ENCODE measurements around the gene EEIG2. TPM values are rescaled to one million over a fixed set of nuclear protein-coding genes. Genes with fewer than 3 reads are reported as not detected.

EEIG2 gene
- total RNA-seq, 3 donors from 2014 or later: 10.2 to 31.3 (median 18.4) TPM

DNA sequence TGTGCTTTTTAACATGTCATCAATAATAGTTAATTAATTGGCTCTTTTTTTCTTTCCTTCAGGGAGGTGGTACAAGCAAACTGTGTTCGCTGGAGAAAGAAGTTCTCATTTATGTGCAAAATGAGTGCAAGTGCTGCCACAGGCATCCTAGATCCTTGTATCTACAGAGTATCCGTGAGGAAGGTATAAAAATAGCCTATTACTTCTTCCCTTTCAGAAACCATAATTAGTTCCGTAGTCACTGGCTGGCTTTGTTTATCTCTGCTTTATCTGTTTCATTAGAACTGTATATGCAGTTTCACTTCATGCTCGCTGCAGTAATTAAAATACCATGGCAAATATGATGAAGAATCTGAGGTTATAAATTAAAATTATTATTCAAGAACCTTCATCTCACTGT lies 40.6 kb downstream of the EEIG2 start:
- no peaks in the 10 kb centered on the region for H3K4me1 ChIP-seq
- no peak for TF ChIP-seq POLR2AphosphoS5 (IDR thresholded peaks at IDR 0.05)
- TF ChIP-seq, protein P1, sequence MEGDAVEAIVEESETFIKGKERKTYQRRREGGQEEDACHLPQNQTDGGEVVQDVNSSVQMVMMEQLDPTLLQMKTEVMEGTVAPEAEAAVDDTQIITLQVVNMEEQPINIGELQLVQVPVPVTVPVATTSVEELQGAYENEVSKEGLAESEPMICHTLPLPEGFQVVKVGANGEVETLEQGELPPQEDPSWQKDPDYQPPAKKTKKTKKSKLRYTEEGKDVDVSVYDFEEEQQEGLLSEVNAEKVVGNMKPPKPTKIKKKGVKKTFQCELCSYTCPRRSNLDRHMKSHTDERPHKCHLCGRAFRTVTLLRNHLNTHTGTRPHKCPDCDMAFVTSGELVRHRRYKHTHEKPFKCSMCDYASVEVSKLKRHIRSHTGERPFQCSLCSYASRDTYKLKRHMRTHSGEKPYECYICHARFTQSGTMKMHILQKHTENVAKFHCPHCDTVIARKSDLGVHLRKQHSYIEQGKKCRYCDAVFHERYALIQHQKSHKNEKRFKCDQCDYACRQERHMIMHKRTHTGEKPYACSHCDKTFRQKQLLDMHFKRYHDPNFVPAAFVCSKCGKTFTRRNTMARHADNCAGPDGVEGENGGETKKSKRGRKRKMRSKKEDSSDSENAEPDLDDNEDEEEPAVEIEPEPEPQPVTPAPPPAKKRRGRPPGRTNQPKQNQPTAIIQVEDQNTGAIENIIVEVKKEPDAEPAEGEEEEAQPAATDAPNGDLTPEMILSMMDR (IDR thresholded peaks at IDR 0.05): no peak
- TF ChIP-seq POLR2A (IDR thresholded peaks at IDR 0.05): no peak
- no peaks in the 10 kb centered on the region for H3K9me3 ChIP-seq
- no peaks in the 10 kb centered on the region for H3K27me3 ChIP-seq
- no peak for DNase-seq (ENCODE audit: low spot score in 2 of 2)
- intact Hi-C loops (cut with DNase I; ENCODE audit: low total_unique reads): no loop called here
- no peaks in the 10 kb centered on the region for H3K36me3 ChIP-seq
- H3K4me3 ChIP-seq: no peak overlapping the region
- no peak overlapping the region for H3K27ac ChIP-seq

DNA sequence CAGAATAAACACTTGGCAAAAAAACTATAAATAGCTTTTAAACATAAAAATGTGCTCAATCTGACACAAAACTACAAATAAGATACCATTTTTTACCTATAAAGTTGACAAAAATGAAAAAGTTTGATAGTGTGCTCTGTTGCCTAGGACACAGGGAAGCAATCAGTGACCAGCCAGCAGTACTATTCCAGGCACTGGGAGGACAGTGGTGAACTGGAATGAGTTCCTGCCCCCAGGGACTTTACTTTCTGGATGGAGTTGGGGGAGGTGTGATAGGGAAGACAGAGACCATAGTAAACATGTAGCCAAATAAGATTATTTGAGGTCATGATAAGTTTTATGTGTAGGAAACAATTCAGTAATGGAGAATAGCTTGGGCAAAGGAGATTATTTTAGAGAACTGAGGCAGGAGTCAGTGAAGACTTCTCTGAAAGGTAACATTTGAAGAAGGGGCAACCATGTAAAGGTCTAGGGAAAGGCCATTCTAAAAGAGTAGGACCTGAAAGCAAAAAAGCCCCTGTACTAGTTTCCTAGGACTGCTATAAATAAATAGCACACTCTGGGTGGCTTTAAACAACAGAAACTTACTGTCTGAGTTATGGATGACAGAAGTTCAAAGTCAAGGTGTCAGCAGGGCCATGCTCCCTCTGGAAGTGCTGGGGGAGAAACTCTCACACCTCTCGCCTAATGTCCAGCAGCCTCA lies 42.0 kb downstream of the EEIG2 start:
- intact Hi-C loops (cut with DNase I; ENCODE audit: low total_unique reads): no loop called here
- H3K4me3 ChIP-seq: no peak overlapping the region
- DNase-seq (ENCODE audit: low spot score in 2 of 2): no peak
- H3K27ac ChIP-seq: no peak overlapping the region
- H3K27me3 ChIP-seq: no peaks in the 10 kb centered on the region
- TF ChIP-seq, protein P1 (IDR thresholded peaks at IDR 0.05): no peak
- TF ChIP-seq POLR2AphosphoS5 (IDR thresholded peaks at IDR 0.05): no peak
- TF ChIP-seq POLR2A (IDR thresholded peaks at IDR 0.05): no peak
- H3K4me1 ChIP-seq: no peaks in the 10 kb centered on the region
- H3K36me3 ChIP-seq: no peaks in the 10 kb centered on the region
- no peaks in the 10 kb centered on the region for H3K9me3 ChIP-seq

DNA sequence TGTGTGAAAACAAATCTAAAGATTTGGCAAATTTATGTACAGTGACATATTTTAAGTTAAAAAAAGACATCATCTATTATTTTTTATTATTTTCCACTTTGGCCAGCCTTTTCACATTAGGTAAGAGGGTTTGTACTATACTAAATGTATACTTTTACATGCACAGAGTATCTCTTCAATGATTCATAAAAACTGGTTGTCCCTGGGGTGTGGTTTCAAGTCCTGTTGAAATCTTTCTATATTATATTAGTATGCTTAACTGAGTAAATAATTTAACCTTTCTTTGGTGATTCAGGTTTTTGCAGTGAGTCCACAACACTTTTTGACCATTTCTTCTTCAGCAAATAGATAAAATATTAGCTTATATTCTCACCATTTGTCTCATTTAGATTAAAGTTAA lies 45.7 kb downstream of the EEIG2 start:
- no peak overlapping the region for H3K27ac ChIP-seq
- H3K27me3 ChIP-seq: no peaks in the 10 kb centered on the region
- H3K9me3 ChIP-seq: no peaks in the 10 kb centered on the region
- H3K4me3 ChIP-seq: no peak overlapping the region
- no peaks in the 10 kb centered on the region for H3K36me3 ChIP-seq
- DNase-seq (ENCODE audit: low spot score in 2 of 2): no peak
- intact Hi-C loops (cut with DNase I; ENCODE audit: low total_unique reads): no loop called here
- peaks cover 0 to 8% of the 10 kb centered on the region in 2 donors for H3K4me1 ChIP-seq
- TF ChIP-seq POLR2A (IDR thresholded peaks at IDR 0.05): no peak

DNA sequence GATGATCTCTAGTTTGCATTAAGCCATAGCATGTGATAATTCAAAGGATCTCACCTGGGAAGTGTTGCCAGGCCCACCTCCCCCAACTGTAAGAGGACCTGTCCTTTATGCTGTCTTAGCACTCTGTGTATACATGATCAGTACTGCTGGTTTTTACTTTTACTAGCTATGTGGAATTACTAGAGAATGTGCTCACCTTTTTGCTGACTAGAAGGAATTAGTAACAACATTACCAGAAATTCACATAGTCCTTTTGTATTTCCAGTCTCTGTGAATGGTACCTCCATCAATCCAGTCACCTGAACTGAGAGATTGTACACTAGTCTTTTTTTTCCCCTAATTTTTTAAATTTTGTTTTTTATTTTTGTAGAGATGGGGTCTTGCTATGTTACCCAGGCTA lies 46.6 kb downstream of the EEIG2 start:
- intact Hi-C loops (cut with DNase I; ENCODE audit: low total_unique reads): no loop called here
- Histone ChIP-seq H3K27me3 (no peaks in the 10 kb centered on the region), H3K9me3 (no peaks in the 10 kb centered on the region), H3K27ac (peak overlapping the region in 1 of 2 donors; percentile 8), H3K4me1 (peaks cover 0 to 8% of the 10 kb centered on the region in 2 donors), H3K4me3 (no peak overlapping the region), H3K36me3 (no peaks in the 10 kb centered on the region)
- no peak for DNase-seq (ENCODE audit: low spot score in 2 of 2)
- TF ChIP-seq POLR2AphosphoS5 (IDR thresholded peaks at IDR 0.05) (no peak), POLR2A (IDR thresholded peaks at IDR 0.05) (no peak)
- TF ChIP-seq, protein P1 (IDR thresholded peaks at IDR 0.05): no peak

DNA sequence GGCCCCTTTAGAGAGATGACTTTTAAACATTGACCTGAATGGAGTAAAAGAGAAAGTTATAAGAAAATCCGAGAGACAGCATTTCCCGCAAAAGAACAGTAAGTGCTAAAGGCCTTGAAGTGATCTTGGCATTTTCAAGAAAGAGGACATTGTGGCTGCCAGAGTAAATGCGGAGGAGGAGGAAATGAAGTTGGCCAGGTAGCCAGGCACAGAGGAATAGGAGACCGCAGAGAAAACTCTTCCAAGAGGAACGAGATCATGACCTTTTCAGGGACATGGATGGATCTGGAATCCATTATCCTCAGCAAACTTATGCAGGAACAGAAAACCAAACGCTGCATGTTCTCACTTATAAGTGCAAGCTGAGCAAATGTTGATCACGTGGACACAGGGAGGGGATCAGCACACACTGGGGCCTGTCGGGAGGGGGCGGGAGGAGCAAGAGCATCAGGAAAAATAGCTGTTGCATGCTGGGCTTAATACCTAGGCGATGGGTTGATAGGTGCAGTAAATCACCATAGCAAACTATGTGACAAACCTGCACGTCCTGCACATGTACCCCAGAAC lies 49.7 kb downstream of the EEIG2 start:
- intact Hi-C loops (cut with DNase I; ENCODE audit: low total_unique reads): no loop called here
- peak in 1 of 2 donors; percentile 50 for DNase-seq (ENCODE audit: low spot score in 2 of 2)
- TF ChIP-seq, protein P1 (IDR thresholded peaks at IDR 0.05): no peak
- TF ChIP-seq POLR2AphosphoS5 (IDR thresholded peaks at IDR 0.05): no peak
- TF ChIP-seq POLR2A (IDR thresholded peaks at IDR 0.05): no peak
- Histone ChIP-seq H3K9me3 (no peaks in the 10 kb centered on the region), H3K4me1 (peaks cover 0 to 8% of the 10 kb centered on the region in 2 donors), H3K27me3 (no peaks in the 10 kb centered on the region), H3K4me3 (no peak overlapping the region), H3K27ac (peak overlapping the region; percentile 78 to 83), H3K36me3 (no peaks in the 10 kb centered on the region)

Other genes starting within 250 kb of the EEIG2 start
- under 1 TPM in 2 of 3 donors, not detected in 1; 0.33 to 0.59 TPM for gene NBPF6, start 109.8 kb upstream of the EEIG2 start, total RNA-seq
- 1 to 10 TPM; 5.2 to 6.9 (median 6.6) TPM for gene HENMT1, start 101.0 kb downstream of the EEIG2 start, total RNA-seq
- gene PRPF38B, start 132.2 kb downstream of the EEIG2 start, total RNA-seq: 10 to 100 TPM; 26.9 to 40.8 (median 32.8) TPM
- gene FNDC7, start 152.8 kb downstream of the EEIG2 start, total RNA-seq: not detected
- gene STXBP3, start 186.6 kb downstream of the EEIG2 start, total RNA-seq: 100 to 1,000 TPM in 1 of 3 donors, 10 to 100 TPM in 2; 62.6 to 127 (median 79.5) TPM